HUES64 (cell line): ENCODE results near the gene MEF2A.
"Not testable (repeated sequence)": the region's sequence is repeated elsewhere in the genome, so short reads cannot be mapped to it uniquely, and the experiment has no call there.

Experiments
- H3K27ac ChIP-seq: 2 replicates; pipeline ENCODE4 v1.7.0; 2013; ENCODE audit warnings: low read depth, low read length, inconsistent platforms
- H3K27me3 ChIP-seq: 2 replicates; pipeline ENCODE4 v1.6.1; 2013; ENCODE audit warnings: mild to moderate bottlenecking, low read length; ENCODE audit not compliant: insufficient read depth
- H3K36me3 ChIP-seq: 2 replicates; pipeline ENCODE4 v1.6.1; 2013; ENCODE audit warnings: mild to moderate bottlenecking, low read length; ENCODE audit not compliant: insufficient read depth
- H3K4me1 ChIP-seq: 2 replicates; pipeline ENCODE4 v1.6.1; 2013; ENCODE audit warnings: mild to moderate bottlenecking, low read length, moderate library complexity; ENCODE audit not compliant: insufficient read depth
- H3K4me3 ChIP-seq: 2 replicates; pipeline ENCODE4 v1.5.1; 2013; ENCODE audit warnings: mild to moderate bottlenecking, low read length, moderate library complexity
- H3K9ac ChIP-seq: 2 replicates; pipeline ENCODE4 v1.6.1; 2013; ENCODE audit warnings: mild to moderate bottlenecking, low read depth, low read length
- H3K9me3 ChIP-seq: 2 replicates; pipeline ENCODE4 v1.6.1; 2013; ENCODE audit warnings: low read depth, low read length; ENCODE audit not compliant: insufficient read depth
- WGBS: fragments of 150-250, 120-280 bp; methylation state at CpG from one replicate; pipeline ENCODE4 v1.1.7; 2013; ENCODE audit warnings: missing lambda C conversion rate; 5-methylcytosine and 5-hydroxymethylcytosine counted together

The MEF2A gene

DNA sequence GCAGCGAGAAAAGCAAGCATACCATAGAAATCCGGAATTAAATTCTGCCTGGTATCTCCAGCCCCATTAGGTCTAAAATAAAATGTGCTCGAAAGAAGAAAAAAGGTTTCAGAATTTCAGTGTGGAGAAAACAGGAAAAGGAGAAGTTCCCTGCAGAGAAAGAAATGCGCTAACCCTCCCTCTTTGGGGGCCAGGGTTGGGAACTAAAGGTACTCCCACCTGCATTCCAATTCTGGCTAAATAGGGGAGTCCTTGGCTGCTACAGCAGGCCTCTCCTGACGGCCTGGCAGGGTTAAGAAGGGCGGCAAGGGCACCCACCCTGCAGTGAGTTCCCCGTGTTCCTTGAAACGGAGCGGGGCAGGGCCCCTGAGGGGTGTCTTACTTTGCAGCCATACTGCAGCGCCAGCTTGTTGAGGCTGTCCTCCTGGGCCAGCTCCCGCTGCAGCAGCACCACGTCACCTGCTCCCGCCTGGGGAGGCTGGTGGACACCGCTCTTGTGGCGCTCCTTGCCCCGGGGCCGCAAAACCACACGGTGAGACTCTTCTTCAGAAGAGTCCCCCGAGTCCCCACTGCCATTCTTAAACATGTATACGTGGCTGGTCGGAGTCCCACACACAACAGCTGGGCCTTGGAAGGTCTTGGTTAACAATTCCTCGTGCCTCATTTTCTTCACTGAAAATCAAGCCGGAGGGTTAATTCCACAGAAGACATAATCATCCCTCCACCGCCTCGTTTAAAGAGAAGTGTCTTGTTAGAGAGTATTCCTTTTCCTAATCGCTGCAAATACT lies 165.7 kb downstream of the MEF2A start:
- peak overlapping the region; percentile 88 for H3K4me3 ChIP-seq
- peak overlapping the region; percentile 44; the same call in 1 of the 2 replicates for H3K27ac ChIP-seq
- H3K9me3 ChIP-seq: no peaks in the 10 kb centered on the region
- 20% methylated on average over 23 of the region's 26 CpGs for WGBS
- H3K9ac ChIP-seq: no peak overlapping the region
- peaks cover 11% of the 10 kb centered on the region; the same call in 1 of the 2 replicates for H3K36me3 ChIP-seq
- H3K4me1 ChIP-seq: peaks cover 18% of the 10 kb centered on the region
- H3K27me3 ChIP-seq: peaks cover 16% of the 10 kb centered on the region

GRCh38 chr15:99732124-99732750 lies 166.5 kb downstream of the MEF2A start:
- H3K27me3 ChIP-seq: peaks cover 16% of the 10 kb centered on the region
- H3K36me3 ChIP-seq: peaks cover 11% of the 10 kb centered on the region; the same call in 1 of the 2 replicates
- H3K9ac ChIP-seq: peak overlapping the region; percentile 69; the same call in 1 of the 2 replicates
- H3K9me3 ChIP-seq: no peaks in the 10 kb centered on the region
- peaks cover 18% of the 10 kb centered on the region for H3K4me1 ChIP-seq
- H3K4me3 ChIP-seq: peak overlapping the region; percentile 88
- no peak overlapping the region for H3K27ac ChIP-seq
- 14% methylated on average over 18 of the region's 18 CpGs for WGBS

GRCh38 chr15:99732751-99733267 lies 167.0 kb downstream of the MEF2A start:
- H3K9ac ChIP-seq: peak overlapping the region; percentile 69
- peak overlapping the region; percentile 88 for H3K4me3 ChIP-seq
- no peak overlapping the region for H3K27ac ChIP-seq
- peaks cover 11% of the 10 kb centered on the region; the same call in 1 of the 2 replicates for H3K36me3 ChIP-seq
- no peaks in the 10 kb centered on the region for H3K9me3 ChIP-seq
- under 1% methylated on average over 46 of the region's 46 CpGs for WGBS
- H3K4me1 ChIP-seq: peaks cover 18% of the 10 kb centered on the region
- peaks cover 16% of the 10 kb centered on the region for H3K27me3 ChIP-seq

DNA sequence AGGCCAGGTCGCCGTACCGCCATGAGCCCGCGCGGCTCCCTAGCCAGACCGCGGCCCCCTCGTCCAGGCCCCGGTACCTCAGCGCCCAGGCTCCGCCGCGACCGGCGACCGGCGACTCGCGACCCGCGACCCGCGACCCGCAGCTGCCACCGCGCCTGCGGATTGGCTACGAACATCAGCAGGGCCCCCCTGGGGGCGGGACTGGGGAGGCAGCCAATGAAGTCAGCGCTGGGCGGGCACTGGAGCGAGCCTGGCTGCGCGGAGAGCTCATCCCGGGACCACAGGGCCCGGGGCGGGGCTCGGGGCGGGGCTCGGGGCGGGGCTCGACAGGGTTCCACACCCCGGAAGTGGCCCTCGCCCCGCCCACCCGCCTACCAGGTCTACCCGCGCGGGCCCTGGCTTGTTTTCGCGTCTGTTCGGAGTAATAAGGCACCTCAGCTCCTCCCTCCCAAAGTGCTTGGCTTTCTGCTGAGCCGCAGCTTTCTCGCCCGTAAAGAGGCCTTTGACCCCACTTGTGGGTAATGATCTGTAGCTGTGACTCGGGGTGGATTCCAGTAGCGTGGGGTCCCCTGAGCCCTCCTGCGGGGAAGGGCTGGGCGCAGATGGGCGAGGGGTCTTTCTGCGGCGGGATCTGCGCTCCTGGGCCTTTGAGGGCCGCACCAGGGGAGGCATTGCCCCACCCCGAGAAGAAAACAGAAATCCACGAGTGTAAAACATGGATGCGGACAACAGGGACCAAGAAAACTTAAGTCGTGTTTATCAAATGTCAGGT lies 167.7 kb downstream of the MEF2A start, which contains the start of gene LYSMD4:
Gene LYSMD4 (minus strand): TSS at position 170 of the 772 bp plus-strand sequence. CDS start 1,438 bp downstream, outside the sequence.
- H3K27me3 ChIP-seq: peaks cover 16% of the 10 kb centered on the region
- H3K27ac ChIP-seq: peak within 1 kb of the TSS; percentile 85
- H3K36me3 ChIP-seq: peaks cover 9% of the 10 kb centered on the region; the same call in 1 of the 2 replicates
- H3K9ac ChIP-seq: peak within 1 kb of the TSS; percentile 71
- peaks cover 18% of the 10 kb centered on the region for H3K4me1 ChIP-seq
- no peaks in the 10 kb centered on the region for H3K9me3 ChIP-seq
- whole genome bisulfite sequencing: 13% methylated on average over 69 of the region's 69 CpGs
- peak within 1 kb of the TSS; percentile 88 for H3K4me3 ChIP-seq

DNA sequence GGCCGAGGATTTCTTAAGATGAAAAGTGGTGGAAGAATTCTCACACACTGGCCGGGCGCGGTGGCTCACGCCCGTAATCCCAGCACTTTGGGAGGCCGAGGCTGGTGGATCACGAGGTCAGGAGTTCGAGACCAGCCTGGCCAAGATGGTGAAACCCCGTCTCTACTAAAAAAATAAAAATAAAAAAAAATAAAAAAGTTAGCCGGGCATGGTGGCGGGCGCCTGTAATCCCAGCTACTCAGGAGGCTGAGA lies 168.2 kb downstream of the MEF2A start:
- Histone ChIP-seq H3K4me1 (peaks cover 18% of the 10 kb centered on the region), H3K4me3 (peak overlapping the region; percentile 55)

DNA sequence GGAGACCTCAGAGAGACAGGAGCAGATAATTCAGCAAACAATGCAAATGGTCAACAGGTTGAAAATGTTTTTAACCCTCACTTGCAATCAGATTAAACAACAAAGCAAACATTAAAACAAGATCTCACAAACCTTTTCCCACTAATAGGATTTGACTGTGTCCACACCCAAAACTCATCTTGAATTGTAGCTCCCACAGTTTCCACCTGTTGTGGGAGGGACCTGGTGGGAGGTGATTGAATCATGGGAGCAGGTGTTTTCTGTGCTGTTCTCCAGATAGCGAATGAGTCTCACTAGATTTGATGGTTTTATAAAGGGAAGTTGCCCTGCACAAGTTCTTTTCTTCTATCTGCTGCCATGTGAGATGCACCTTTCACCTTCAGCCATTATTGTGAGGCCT lies 168.8 kb downstream of the MEF2A start:
- Histone ChIP-seq H3K9ac (no peak overlapping the region), H3K36me3 (no peaks in the 10 kb centered on the region), H3K27me3 (peaks cover 16% of the 10 kb centered on the region), H3K4me1 (peaks cover 18% of the 10 kb centered on the region), H3K9me3 (no peaks in the 10 kb centered on the region), H3K4me3 (no peak overlapping the region), H3K27ac (no peak overlapping the region)
- 96% methylated on average over 1 of the region's 1 CpG for WGBS

More for the DNA sequence above, 168.2 kb downstream of the MEF2A start:
- H3K9me3 ChIP-seq, H3K36me3 ChIP-seq, H3K9ac ChIP-seq: not testable (repeated sequence)
- 96% methylated on average over 12 of the region's 13 CpGs for WGBS
- H3K27ac ChIP-seq: peak overlapping the region; percentile 85; the same call in 1 of the 2 replicates
- peaks cover 16% of the 10 kb centered on the region for H3K27me3 ChIP-seq

GRCh38 chr15:99735868-99736267 lies 170.1 kb downstream of the MEF2A start:
- no peak overlapping the region for H3K27ac ChIP-seq
- H3K27me3 ChIP-seq: peaks cover 16% of the 10 kb centered on the region
- no peak overlapping the region for H3K9ac ChIP-seq
- H3K4me1 ChIP-seq: peaks cover 16% of the 10 kb centered on the region
- H3K4me3 ChIP-seq: no peak overlapping the region
- 97% methylated on average over 4 of the region's 4 CpGs for WGBS
- no peaks in the 10 kb centered on the region for H3K36me3 ChIP-seq
- H3K9me3 ChIP-seq: no peaks in the 10 kb centered on the region

- Histone ChIP-seq H3K36me3 (no peaks in the 10 kb centered on the region), H3K4me1 (peaks cover 9% of the 10 kb centered on the region), H3K4me3 (no peak overlapping the region), H3K27ac (no peak overlapping the region), H3K9me3 (no peaks in the 10 kb centered on the region), H3K27me3 (peaks cover 11% of the 10 kb centered on the region), H3K9ac (no peak overlapping the region)
- 85% methylated on average over 2 of the region's 2 CpGs for WGBS
Observed at GRCh38 chr15:99736702-99737101, 170.9 kb downstream of the MEF2A start.

DNA sequence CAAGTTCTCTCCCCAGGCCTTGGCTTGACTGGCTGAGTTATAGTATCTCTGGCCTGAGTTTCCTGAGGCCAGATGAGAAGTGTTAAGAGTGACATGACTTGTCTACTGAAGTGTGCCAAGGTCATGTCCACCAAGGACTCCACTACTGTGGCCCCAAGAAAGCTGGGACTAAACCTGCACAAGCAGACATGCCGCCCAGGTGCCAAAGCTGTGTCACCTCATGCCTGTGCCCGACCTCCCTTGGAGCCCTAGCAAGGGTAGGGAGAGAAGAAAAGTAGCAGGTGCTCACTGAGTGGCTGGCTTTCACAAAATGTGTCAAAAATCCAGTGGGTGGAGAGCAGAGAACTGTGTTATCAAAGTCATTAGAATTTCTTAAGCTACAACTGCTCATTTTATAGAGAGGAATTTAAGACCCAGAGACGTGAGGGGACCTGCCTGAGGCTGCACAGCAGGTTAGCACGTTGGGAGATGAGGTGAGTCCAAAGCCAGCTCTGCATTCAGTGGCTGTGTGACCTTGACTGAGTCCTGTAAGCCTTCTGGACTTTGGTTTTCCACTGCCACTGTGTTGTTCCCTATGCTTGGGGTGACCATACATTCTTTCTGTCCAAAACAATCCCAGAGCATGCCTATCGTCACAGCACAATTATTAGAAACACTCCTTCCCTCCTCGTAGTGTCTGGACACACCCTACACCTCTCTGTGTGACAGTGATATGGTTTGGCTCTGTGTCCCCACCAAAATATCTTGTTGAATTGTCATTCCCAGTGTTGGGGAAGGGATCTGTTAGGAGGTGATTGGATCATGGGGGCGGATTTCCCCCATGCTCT lies 172.4 kb downstream of the MEF2A start:
- H3K9ac ChIP-seq: no peak overlapping the region
- no peak overlapping the region for H3K4me3 ChIP-seq
- H3K27ac ChIP-seq: no peak overlapping the region
- H3K36me3 ChIP-seq: no peaks in the 10 kb centered on the region
- H3K27me3 ChIP-seq: no peaks in the 10 kb centered on the region
- 91% methylated on average over 6 of the region's 7 CpGs for WGBS
- no peaks in the 10 kb centered on the region for H3K4me1 ChIP-seq
- H3K9me3 ChIP-seq: no peaks in the 10 kb centered on the region

DNA sequence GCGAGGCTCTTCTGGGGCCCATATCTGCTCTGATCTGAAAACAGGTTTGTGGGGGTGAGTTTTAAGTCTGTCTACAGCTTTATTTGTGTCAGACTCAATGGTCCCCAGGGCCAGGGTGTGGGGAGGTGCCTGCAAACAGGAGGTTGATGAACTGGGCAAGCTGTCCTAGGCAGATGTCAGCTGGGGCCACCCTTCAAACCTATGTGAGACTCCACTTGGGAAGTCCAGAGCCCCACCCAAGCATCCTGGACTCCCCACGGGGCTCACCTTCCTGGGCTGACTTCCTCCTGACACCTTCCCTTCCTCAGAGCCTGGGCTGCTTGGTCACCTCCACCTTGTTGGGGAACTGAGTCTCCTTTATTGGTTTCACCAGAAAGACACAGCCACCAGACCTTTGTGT lies 176.1 kb downstream of the MEF2A start:
- Histone ChIP-seq H3K9ac (no peak overlapping the region), H3K9me3 (no peaks in the 10 kb centered on the region), H3K27me3 (no peaks in the 10 kb centered on the region), H3K36me3 (no peaks in the 10 kb centered on the region), H3K4me3 (no peak overlapping the region), H3K27ac (no peak overlapping the region), H3K4me1 (no peaks in the 10 kb centered on the region)
- WGBS: 91% methylated on average over 2 of the region's 2 CpGs
